NCI-H1694 treated with DMSO at 0.1 percent for 48 hours (cell line): ENCODE data around the gene CTNND2.
"Not testable (repeated sequence)": the region's sequence is repeated elsewhere in the genome, so short reads cannot be mapped to it uniquely, and the experiment has no call there.

Experiments used
- DNase-seq: peaks from one replicate; lab custom pipeline; 2025; lab: John Stamatoyannopoulos, UW

Gene CTNND2

DNA sequence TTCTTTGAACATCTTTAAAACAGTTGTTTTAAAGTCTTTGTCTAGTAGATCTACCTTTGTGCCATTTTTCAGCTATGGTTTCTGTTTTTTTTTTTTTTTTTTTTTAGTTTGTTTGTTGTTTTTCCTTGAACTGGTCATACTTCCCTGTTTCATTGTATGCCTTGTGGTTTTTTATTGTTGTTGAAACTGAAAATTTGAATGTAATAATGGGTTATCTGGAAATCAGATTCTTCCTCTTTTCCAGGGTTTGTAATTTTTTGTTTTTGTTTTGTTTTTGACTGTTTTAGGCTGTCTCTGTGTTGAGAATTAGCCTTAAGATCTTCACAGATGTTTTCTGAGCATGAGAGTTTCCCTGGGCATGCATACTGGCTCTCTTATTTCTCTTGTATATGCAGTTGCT, 873.6 kb downstream of the CTNND2 start:
- no peak for DNase-seq

GRCh38 chr5:11027660-11028059, 876.6 kb downstream of the CTNND2 start:
- DNase-seq: no peak

GRCh38 chr5:11026543-11026942, 877.7 kb downstream of the CTNND2 start:
- no peak for DNase-seq

DNA sequence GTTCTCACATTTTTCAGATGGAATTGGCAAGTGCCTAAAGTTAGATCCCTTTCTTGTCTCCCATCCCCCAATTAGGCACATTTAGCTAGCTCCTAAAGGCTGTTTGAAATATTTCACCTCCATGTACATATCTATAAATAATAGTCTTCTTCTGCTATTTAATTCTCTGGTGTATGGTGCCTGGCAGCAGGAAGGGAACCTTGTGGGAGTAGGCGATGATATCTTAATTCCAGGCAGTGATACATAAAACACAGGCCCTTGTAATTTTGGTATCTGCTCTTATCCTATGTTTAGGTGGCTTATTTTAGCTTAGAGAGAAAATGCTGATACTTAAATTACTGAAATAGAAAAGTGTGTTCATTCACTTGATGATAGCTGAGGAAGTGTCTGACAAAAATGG, 880.3 kb downstream of the CTNND2 start:
- no peak for DNase-seq

- DNase-seq: no peak
Measured at GRCh38 chr5:11013793-11014192, 890.5 kb downstream of the CTNND2 start.

DNA sequence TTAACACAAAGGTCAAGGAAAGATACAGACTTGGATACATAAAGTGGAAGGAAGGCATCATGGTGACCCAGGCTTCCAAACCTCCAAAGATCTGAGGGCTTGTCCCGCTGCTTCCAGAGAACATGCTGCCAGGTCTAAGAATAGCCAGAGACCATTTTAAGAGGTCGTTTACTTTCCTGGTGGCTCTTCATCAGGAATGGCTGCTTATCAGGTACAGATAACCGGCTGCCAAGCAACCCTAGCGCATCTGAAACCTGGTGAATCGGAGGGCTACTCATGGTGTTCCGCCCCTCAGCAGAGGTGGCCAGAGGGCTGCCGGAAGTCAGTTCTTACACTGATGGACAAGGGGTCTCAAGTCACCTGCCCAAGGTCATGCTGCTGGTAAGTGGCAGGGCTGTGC, 892.0 kb downstream of the CTNND2 start:
- no peak for DNase-seq

GRCh38 chr5:11010429-11011210, 893.6 kb downstream of the CTNND2 start:
- no peak for DNase-seq

DNA sequence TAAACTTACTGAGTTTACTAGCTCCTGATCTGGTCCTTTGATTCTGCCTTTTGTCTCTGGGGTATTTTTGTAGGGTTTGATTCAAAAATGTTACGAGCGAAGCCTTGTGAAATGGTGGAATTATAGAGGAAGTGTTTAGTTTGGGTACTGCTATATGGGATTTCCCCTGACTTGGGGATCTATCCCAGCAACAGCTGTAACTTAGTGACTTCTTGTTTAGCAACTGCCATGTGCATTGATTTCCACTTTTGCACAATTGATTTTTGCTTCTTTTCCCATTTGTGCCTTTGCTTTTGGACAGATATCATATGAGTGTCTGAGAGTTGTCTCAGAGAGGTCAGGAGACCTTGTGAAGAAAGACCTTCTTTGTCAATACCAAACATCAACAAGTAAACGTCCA, 894.7 kb downstream of the CTNND2 start:
- DNase-seq: no peak

GRCh38 chr5:11007269-11007870, 896.9 kb downstream of the CTNND2 start:
- DNase-seq: no peak

GRCh38 chr5:11004523-11004922, 899.7 kb downstream of the CTNND2 start:
- DNase-seq: not testable (repeated sequence)

DNA sequence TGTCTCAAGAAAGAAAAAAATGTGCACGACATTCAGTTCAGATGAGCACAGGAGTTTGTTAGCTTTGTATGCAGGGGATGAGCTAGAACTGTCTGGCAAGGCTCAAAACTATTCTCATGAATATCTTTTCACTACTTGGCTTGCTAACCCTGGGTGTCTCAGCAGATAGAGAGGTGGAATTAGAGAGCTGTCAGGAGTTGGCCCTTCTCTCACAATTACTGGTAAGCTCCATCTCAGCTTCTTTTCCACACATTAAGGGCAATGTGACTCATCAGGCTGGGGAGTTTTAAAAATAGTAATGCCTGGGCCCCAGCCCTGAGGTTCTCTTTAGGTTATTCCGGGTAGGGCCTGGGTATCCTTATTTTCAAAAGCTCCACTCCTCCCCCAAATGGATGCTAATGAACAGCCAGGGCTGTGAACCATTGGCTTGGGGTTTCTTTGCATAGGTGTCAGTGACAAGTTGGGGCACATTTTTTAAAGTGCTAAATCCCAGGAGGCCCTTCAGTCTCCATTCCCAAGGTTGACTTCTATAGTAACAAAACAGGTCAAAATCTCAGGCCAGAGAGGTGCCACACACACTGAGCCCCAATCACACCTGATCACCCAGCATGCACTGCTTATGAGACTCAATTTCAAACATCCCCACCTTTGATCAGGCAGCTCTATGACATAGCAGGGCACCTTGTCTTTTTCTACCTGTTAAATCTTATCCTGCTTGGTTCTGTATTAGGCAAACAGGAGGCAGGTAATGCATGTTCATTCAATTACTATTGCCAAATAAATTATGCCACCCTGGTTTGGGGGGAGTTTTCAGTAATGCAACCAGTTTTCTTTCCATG, 903.5 kb downstream of the CTNND2 start:
- no peak for DNase-seq

DNA sequence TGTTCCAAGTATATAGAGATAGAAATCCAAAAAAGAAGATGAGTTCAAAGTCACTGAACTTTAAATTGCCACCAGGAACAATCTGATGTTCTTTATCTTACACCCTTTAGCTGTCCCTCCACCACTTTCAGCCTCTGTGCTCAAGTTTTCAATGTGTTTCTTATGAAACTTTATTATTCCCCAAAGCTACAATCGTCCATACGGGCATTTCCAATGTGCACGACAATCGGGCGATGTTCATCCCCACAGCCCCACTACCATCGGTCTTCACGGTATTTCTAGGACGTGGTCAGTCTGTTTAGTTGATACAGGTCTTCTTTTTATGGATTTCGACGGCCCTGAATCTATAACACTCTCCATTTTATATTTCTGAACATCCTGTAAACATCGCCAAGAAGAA, 904.5 kb downstream of the CTNND2 start:
- DNase-seq: no peak

- no peak for DNase-seq
Measured at GRCh38 chr5:10995891-10996290, 908.4 kb downstream of the CTNND2 start.

- no peak for DNase-seq
Measured at GRCh38 chr5:10994091-10994986, 909.9 kb downstream of the CTNND2 start.

DNA sequence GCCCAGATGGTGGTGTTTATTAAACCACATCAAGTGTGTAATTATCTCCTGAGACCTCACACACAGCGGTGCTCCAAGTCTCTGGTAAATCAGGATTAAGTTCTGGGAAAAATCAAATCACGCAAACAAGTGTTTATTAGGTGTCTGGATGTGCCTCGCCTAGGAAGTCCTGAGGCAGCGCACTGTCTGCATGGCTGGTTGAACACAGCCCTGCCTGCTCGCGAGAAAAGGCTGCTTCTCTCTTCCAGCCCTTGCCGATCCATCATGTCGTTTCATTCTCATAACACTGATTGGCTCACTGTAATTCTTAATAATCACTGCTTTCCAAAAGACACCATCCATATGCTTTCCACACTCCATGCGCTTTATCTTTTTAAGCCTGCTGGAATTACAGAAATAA, 913.6 kb downstream of the CTNND2 start:
- no peak for DNase-seq

DNA sequence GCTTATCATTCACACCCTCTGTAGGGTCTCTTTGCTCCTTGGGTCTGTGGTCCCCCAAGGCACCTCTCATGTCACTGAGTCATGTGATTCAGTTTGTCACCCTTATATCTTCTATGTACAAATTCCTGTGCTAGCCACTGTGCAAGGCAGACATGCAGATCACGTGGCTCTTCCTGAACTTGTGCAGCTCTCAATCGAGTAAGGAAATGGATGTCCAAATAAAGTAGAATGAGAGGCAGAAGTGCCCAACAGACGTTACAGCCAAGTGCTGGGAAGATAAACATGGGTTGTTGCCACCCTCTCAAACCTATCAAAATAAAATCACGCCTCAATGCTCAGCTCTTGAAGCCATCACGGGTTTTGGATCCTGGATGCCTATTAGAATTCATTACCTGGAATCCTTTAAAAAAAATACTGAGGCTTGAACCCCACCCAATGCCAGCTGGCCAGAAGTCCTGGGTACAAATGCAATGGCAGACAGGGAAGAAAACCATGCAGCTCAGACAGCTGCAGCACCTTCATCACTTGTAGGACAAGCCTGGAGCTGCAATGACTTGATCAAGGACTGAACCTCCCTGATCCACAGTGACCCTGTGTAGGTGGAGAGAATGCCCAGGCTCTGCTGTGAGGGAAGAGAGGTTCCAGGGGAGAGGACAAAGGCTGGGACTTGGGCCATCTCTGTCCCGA, 914.5 kb downstream of the CTNND2 start:
- no peak for DNase-seq

DNA sequence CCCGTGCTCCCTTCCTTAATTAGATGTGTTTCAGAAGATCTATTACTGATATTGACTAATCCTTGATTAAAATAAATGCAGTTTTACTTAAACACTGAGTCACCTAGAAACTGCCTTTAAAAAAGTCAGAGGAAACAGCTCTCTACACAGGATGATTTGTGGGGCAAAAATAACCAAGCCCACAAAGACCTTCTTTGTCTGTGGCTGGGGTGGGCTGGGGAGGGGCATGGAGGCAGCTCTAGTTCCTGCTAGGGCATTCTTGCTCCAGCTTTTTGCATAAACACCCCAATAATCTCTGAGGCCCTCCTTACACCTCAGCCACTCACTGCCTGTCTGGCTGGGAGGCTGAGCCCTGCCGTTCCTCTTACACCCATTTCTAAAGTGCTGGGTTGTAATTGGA, 915.6 kb downstream of the CTNND2 start:
- DNase-seq: no peak

DNA sequence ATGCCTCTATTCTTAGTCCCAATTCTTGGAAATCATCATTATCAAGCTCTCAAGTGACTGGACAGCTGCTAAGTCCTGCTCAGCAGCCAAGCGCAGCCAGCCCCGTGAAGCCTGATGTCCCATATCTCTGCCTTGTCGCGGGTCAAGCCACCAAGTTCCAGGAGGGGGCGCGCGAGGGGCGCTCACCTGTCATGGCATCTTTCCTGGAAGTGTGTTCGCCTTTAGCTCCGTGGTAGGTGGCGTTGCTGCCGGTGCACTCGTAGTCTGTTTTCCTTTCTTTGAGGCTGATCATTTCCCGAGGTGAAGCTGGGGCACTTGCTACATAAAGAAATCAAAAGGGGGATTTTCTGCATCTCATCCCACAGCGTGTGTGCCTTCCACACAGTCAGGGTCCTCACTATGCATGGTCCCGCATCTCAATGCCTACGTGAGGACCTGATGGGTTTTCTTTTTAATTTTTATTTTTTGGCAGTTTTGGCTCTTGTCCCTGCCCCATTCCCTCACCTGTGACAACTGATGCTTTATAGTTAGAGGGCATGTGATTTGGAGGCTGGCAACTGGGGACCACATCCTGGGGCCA, 916.2 kb downstream of the CTNND2 start:
- DNase-seq: peak; percentile 74

DNA sequence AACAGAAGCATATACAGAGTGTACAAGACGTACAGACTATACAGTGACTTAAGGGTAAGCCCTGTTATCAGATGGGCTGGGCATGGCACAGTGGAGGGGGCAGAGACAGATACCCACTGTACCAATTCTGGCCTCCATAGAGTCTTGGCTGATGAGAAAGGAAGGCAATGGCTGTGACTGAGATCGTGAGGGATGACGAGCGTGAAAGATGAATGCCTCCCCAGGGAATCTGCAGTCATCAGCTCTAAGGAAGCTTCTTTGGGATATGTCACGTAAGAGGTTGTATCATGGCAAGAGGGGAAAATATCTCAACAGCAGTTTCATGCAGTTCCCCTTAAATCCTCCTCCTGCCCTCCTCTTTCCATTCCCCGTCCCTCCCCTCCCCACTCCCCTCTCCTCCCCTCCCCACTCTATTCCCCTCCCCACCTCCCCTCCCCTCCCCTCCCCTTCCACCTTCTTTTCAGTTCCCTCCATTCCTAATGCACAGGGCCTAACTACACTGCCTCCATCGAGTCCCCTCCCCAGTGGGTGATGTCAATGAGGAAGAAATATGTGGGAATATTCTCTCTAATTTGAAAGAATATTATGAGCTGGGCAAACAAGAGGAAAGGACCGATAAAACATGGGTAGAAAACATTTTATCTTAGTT, 916.8 kb downstream of the CTNND2 start:
- no peak for DNase-seq

- DNase-seq: no peak
Measured at GRCh38 chr5:10985721-10986110, 918.5 kb downstream of the CTNND2 start.
